Thoracic aorta (tissue), 2 donors: ENCODE data around the gene CDC42BPB. TPM values are rescaled to one million over a fixed set of nuclear protein-coding genes. Genes with fewer than 3 reads are reported as not detected.

Experiments used
- ATAC-seq: fragments of 150-250 bp; one replicate; pipeline ENCODE4 v1.8.0; 2017; ENCODE audit warnings: low read depth; ENCODE audit not compliant: insufficient number of reproducible peaks, low FRiP score
- DNase-seq: peaks from one replicate; pipeline ENCODE4 v3.0.0-alpha.2; 2020; ENCODE audit warnings: low spot score
- H3K27ac ChIP-seq, 2 donors: fragments of 200-600 bp; sonication (generic); 1 replicate in 1 of 2; 2 replicates in 1 of 2; pipeline ENCODE4 v1.5.1; 2016; ENCODE audit warnings: mild to moderate bottlenecking in 2 of 2, moderate library complexity in 2 of 2
- H3K27me3 ChIP-seq: fragments of 200-600 bp; sonication (generic); replicated peaks from 2 replicates; pipeline ENCODE4 v1.6.0; 2016; ENCODE audit warnings: mild to moderate bottlenecking; ENCODE audit not compliant: insufficient read depth
- H3K36me3 ChIP-seq: fragments of 200-600 bp; sonication (generic); one replicate; pipeline ENCODE4 v1.5.1; 2016
- H3K4me1 ChIP-seq, 2 donors: fragments of 200-600 bp; sonication (generic); 1 replicate in 1 of 2; 2 replicates in 1 of 2; pipeline versions ENCODE4 v1.5.1 to v1.6.0; 2016; ENCODE audit warnings: low read depth in 2 of 2, mild to moderate bottlenecking in 1 of 2; ENCODE audit not compliant: control insufficient read depth in 1 of 2
- H3K4me3 ChIP-seq: fragments of 200-600 bp; sonication (generic); 2 replicates; pipeline ENCODE4 v1.5.1; 2016; ENCODE audit warnings: mild to moderate bottlenecking
- H3K9me3 ChIP-seq: fragments of 200-600 bp; sonication (generic); 2 replicates; pipeline ENCODE4 v1.5.1; 2016
- CTCF ChIP-seq: fragments of 200-600 bp; sonication (generic); IDR thresholded peaks from one replicate; pipeline ENCODE4 v1.5.1; 2019; ENCODE audit warnings: antibody characterized with exemption
- total RNA-seq, 2 donors: library from RNA; depleted of rRNA; stranded (reverse); fragments of >200 nt; gene quantifications; one replicate each; pipeline versions ENCODE4 v1.1.0 to v1.2.3, GENCODE V29; 2016

The CDC42BPB gene
- total RNA-seq, 2 donors from 2014 or later: 121 to 133 TPM

- Histone ChIP-seq H3K4me1 (no peaks in the 10 kb centered on the region), H3K27ac (no peak overlapping the region), H3K4me3 (no peak overlapping the region), H3K9me3 (no peaks in the 10 kb centered on the region), H3K36me3 (no peaks in the 10 kb centered on the region), H3K27me3 (no peaks in the 10 kb centered on the region)
- TF ChIP-seq CTCF: no peak
- ATAC-seq: no peak
- DNase-seq: no peak
Measured at GRCh38 chr14:102883089-102883541, 174.2 kb downstream of the CDC42BPB start.

Other genes with a start within 250 kb of the CDC42BPB start
- gene AMN, start 134.9 kb downstream of the CDC42BPB start, total RNA-seq: 1 to 10 TPM in 1 of 2 donors, not detected in 1; 2.4 TPM
- not detected for gene LBHD2, start 26.7 kb upstream of the CDC42BPB start, total RNA-seq
- gene EXOC3L4, start 37.2 kb upstream of the CDC42BPB start, total RNA-seq: not detected
- gene TNFAIP2, start 65.9 kb upstream of the CDC42BPB start, total RNA-seq: 100 to 1,000 TPM; 135 to 228 TPM